Common myeloid progenitor, CD34-positive (primary cell): ENCODE data around the gene ADCY2.
A peak's percentile ranks its signal among the peaks of the same experiment; 100 is the strongest.

Source experiments
- CTCF ChIA-PET: fragments of 350-600 bp; sonication (Branson Sonifier 250); formaldehyde crosslinking; loops from one replicate; lab custom pipeline; 2021; ENCODE audit warnings: antibody characterized with exemption; lab: Charles Lee
- POLR2A ChIA-PET: fragments of 350-600 bp; sonication (Branson Sonifier 250); formaldehyde crosslinking; loops from one replicate; lab custom pipeline; 2021; ENCODE audit warnings: antibody characterized with exemption; lab: Charles Lee
- DNase-seq, 3 donors: peaks; one replicate each; pipeline versions ENCODE4 v3.0.0 to v3.0.0-alpha.2; 2013
- H3K27ac ChIP-seq, 2 experiments: 1 replicate in 1 of 2; 2 replicates in 1 of 2; pipeline ENCODE4 v1.7.0; 2013; ENCODE audit warnings: inconsistent platforms in 2 of 2, low read length in 2 of 2, mild to moderate bottlenecking in 2 of 2, low read depth in 1 of 2, moderate library complexity in 1 of 2; ENCODE audit not compliant: severe bottlenecking in 2 of 2, insufficient read depth in 1 of 2, poor library complexity in 1 of 2
- H3K27me3 ChIP-seq, 5 experiments: replicated peaks in 2 of 5; 1 replicate in 3 of 5; 2 replicates in 2 of 5; pipeline versions ENCODE4 v1.6.1 to v1.7.0; 2013; ENCODE audit warnings: low read length in 4 of 5, mild to moderate bottlenecking in 2 of 5, moderate library complexity in 2 of 5, inconsistent platforms in 1 of 5; ENCODE audit not compliant: insufficient read depth in 5 of 5, control insufficient read depth in 4 of 5
- H3K36me3 ChIP-seq, 4 experiments: 1 replicate in 2 of 4; 2 replicates in 2 of 4; pipeline versions ENCODE4 v1.6.1 to v1.7.0; 2013; ENCODE audit warnings: low read length in 3 of 4, control low read depth in 1 of 4, mild to moderate bottlenecking in 1 of 4; ENCODE audit not compliant: control insufficient read depth in 4 of 4, insufficient read depth in 4 of 4
- H3K4me1 ChIP-seq, 4 experiments: 1 replicate in 3 of 4; 2 replicates in 1 of 4; pipeline versions ENCODE4 v1.6.1 to v1.7.1; 2013; ENCODE audit warnings: low read length in 3 of 4, mild to moderate bottlenecking in 3 of 4, control low read depth in 1 of 4, inconsistent platforms in 1 of 4, moderate library complexity in 1 of 4; ENCODE audit not compliant: control insufficient read depth in 4 of 4, insufficient read depth in 4 of 4; ENCODE audit errors: control extremely low read depth in 1 of 4
- H3K4me3 ChIP-seq, 7 experiments: 1 replicate in 4 of 7; 2 replicates in 3 of 7; pipeline versions ENCODE4 v1.5.1 to v1.7.0; 2013; ENCODE audit warnings: mild to moderate bottlenecking in 7 of 7, low read length in 6 of 7, moderate library complexity in 6 of 7, inconsistent platforms in 2 of 7, low read depth in 2 of 7, control low read depth in 1 of 7; ENCODE audit not compliant: insufficient read depth in 4 of 7, control insufficient read depth in 1 of 7; ENCODE audit errors: extremely low read depth in 1 of 7
- H3K9me3 ChIP-seq, 5 experiments: 1 replicate in 4 of 5; 2 replicates in 1 of 5; pipeline versions ENCODE4 v1.6.1 to v1.7.1; 2013; ENCODE audit warnings: low read length in 4 of 5, mild to moderate bottlenecking in 2 of 5, inconsistent platforms in 1 of 5, low read depth in 1 of 5, moderate library complexity in 1 of 5; ENCODE audit not compliant: control insufficient read depth in 4 of 5, insufficient read depth in 2 of 5; ENCODE audit errors: control extremely low read depth in 1 of 5
- WGBS: methylation state at CpG from one replicate; pipeline ENCODE4 v1.1.5; 2013; ENCODE audit not compliant: insufficient coverage; 5-methylcytosine and 5-hydroxymethylcytosine counted together

ADCY2 gene

GRCh38 chr5:7814816-7815215 lies 418.9 kb downstream of the ADCY2 start:
- 95% methylated on average over 10 of the region's 10 CpGs for WGBS
- H3K27ac ChIP-seq = no peak overlapping the region
- H3K36me3 ChIP-seq = no peaks in the 10 kb centered on the region
- H3K9me3 ChIP-seq = no peaks in the 10 kb centered on the region
- POLR2A ChIA-PET = no interaction called here
- H3K4me1 ChIP-seq = peaks cover 0 to 12% (median 11%) of the 10 kb centered on the region in 4 experiments
- peaks cover 0 to 7% (median 2%) of the 10 kb centered on the region in 5 experiments for H3K27me3 ChIP-seq
- no peak for DNase-seq
- H3K4me3 ChIP-seq = no peak overlapping the region
- CTCF ChIA-PET = interaction anchor here (0.8 to 1.7 kb wide), 2 partner anchors 37 to 1048 kb away, joined by 3 to 4 read pairs; no protein-coding TSS in a partner anchor

DNA sequence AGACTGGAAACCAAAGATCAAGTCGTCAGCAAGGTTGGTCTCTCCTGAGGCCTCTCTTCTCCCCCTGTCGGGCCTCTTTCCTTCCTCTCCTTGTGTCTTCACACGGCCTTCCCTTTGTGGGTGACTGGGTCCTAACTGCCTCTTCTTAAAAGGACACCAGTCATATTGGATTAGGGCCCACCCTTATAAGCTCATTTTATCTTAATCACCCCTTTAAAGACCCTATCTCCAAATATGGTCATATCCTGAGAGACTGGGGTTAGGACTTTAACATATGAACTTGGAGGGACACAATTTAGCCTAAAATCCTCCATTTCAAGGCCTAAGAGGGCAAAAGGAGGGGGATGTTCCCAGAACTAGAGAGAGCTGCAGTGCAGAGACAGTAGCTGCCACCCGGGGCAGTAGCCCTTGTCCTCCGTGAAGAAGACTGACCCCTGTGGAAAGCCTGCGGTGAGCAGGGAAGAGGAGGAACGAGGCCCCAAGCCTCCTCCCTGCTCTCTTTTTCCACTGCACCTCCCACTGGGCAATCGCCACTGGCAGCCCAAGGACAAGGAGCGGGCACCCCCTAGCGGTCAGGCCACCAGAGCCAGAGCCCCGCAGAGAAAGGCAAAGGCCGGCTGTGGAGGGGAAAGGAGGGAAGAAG lies 420.1 kb downstream of the ADCY2 start:
- 7% methylated on average over 10 of the region's 12 CpGs for WGBS
- H3K4me3 ChIP-seq = peak overlapping the region in 3 of 7 experiments; percentile 21 to 50 (median 33)
- ChIA-PET POLR2A (no interaction called here), CTCF (interaction anchor here (0.8 to 2.8 kb wide), 15 partner anchors 10 to 996 kb away, joined by 3 to 12 read pairs (median 4); partner anchors contain the start of genes FASTKD3 and MTRR)
- H3K9me3 ChIP-seq = no peaks in the 10 kb centered on the region
- H3K4me1 ChIP-seq = peaks cover 0 to 12% (median 11%) of the 10 kb centered on the region in 4 experiments
- no peaks in the 10 kb centered on the region for H3K36me3 ChIP-seq
- peak; percentile 58 to 78 (median 71) for DNase-seq
- no peak overlapping the region for H3K27ac ChIP-seq
- peaks cover 0 to 2% (median 0%) of the 10 kb centered on the region in 5 experiments for H3K27me3 ChIP-seq

- no peak overlapping the region for H3K4me3 ChIP-seq
- H3K9me3 ChIP-seq = no peaks in the 10 kb centered on the region
- POLR2A ChIA-PET = no interaction called here
- DNase-seq = no peak
- H3K4me1 ChIP-seq = peaks cover 0 to 15% (median 13%) of the 10 kb centered on the region in 4 experiments
- peaks cover 0 to 2% (median 0%) of the 10 kb centered on the region in 5 experiments for H3K27me3 ChIP-seq
- CTCF ChIA-PET = interaction anchor here (0.8 to 2.8 kb wide), 18 partner anchors 10 to 998 kb away, joined by 3 to 12 read pairs (median 4); no protein-coding TSS in a partner anchor
- H3K27ac ChIP-seq = no peak overlapping the region
- 74% methylated on average over 5 of the region's 9 CpGs for WGBS
- H3K36me3 ChIP-seq = no peaks in the 10 kb centered on the region
These were observed 420.6 kb downstream of the ADCY2 start for GRCh38 chr5:7816535-7816901.

DNA sequence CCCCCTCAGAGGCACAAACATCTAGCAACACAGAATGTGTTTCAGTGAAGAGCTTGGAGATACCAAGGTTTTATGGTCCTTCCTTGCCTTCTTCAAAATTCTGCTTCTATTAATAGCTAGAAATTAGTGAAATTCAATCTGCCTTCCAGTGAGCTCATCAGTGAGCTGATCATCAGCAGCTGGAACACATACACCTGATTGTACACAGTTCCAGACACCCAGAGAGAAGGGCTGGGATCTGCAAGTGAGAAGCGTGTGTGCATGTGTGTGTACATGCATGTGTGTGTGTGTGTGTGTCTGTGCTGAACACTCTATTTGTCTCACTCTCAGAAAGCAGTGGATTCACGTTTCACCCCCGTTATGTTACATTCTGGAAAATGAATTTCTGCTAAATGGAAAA lies 426.5 kb downstream of the ADCY2 start:
- H3K9me3 ChIP-seq = no peaks in the 10 kb centered on the region
- DNase-seq = no peak
- H3K27me3 ChIP-seq = peaks cover 0 to 6% (median 0%) of the 10 kb centered on the region in 5 experiments
- ChIA-PET POLR2A (no interaction called here), CTCF (interaction anchor here (0.8 kb wide), 1 partner anchor 14 kb away, joined by 3 read pairs; no protein-coding TSS in a partner anchor)
- no peak overlapping the region for H3K27ac ChIP-seq
- H3K36me3 ChIP-seq = no peaks in the 10 kb centered on the region
- no peak overlapping the region for H3K4me3 ChIP-seq
- H3K4me1 ChIP-seq = peaks cover 0 to 6% (median 4%) of the 10 kb centered on the region in 4 experiments
- WGBS = 71% methylated on average over 2 of the region's 3 CpGs

GRCh38 chr5:7823594-7823993 lies 427.7 kb downstream of the ADCY2 start:
- Histone ChIP-seq H3K27ac (no peak overlapping the region), H3K4me1 (peaks cover 0 to 6% (median 4%) of the 10 kb centered on the region in 4 experiments), H3K4me3 (no peak overlapping the region), H3K27me3 (peaks cover 0 to 6% (median 0%) of the 10 kb centered on the region in 5 experiments), H3K36me3 (no peaks in the 10 kb centered on the region), H3K9me3 (no peaks in the 10 kb centered on the region)
- 92% methylated on average over 8 of the region's 8 CpGs for WGBS
- ChIA-PET POLR2A (no interaction called here), CTCF (interaction anchor here (0.9 kb wide), 1 partner anchor 22 kb away, joined by 3 read pairs; no protein-coding TSS in a partner anchor)
- DNase-seq = no peak

- ChIA-PET POLR2A (no interaction called here), CTCF (no interaction called here)
- Histone ChIP-seq H3K4me1 (peaks cover 0 to 6% (median 4%) of the 10 kb centered on the region in 4 experiments), H3K36me3 (no peaks in the 10 kb centered on the region), H3K4me3 (no peak overlapping the region), H3K27me3 (peaks cover 0 to 6% (median 0%) of the 10 kb centered on the region in 5 experiments), H3K9me3 (no peaks in the 10 kb centered on the region), H3K27ac (no peak overlapping the region)
- 99% methylated on average over 18 of the region's 18 CpGs for WGBS
- no peak for DNase-seq
These were observed 429.1 kb downstream of the ADCY2 start for GRCh38 chr5:7824995-7825394.

DNA sequence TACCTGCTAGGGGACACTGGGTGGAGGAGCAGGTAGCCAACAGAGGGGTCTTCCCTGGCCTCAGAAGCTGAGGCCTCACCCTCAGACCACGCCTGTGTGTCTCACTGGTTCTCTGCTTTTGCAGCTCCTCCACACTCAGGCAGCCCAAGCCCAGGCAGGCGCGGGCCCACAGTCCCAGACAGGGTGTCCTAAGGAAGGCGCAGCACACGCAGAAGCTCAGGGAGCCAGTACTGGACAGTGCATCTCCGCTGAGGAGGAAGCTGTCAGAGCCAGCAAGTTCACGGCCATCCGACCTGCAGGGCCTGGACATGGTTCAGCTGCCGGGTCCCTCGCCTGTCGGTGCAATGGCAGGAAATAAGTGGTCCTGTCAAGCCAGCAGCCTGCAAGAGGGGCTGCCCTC lies 429.7 kb downstream of the ADCY2 start:
- peaks cover 0 to 6% (median 4%) of the 10 kb centered on the region in 4 experiments for H3K4me1 ChIP-seq
- ChIA-PET POLR2A (no interaction called here), CTCF (no interaction called here)
- no peaks in the 10 kb centered on the region for H3K36me3 ChIP-seq
- DNase-seq = no peak
- 92% methylated on average over 9 of the region's 11 CpGs for WGBS
- H3K27ac ChIP-seq = no peak overlapping the region
- H3K4me3 ChIP-seq = no peak overlapping the region
- peaks cover 0 to 6% (median 0%) of the 10 kb centered on the region in 5 experiments for H3K27me3 ChIP-seq
- no peaks in the 10 kb centered on the region for H3K9me3 ChIP-seq
